RPMI8226 (cell line): ENCODE measurements around the gene TSPAN9.
A peak's percentile ranks its signal among the peaks of the same experiment; 100 is the strongest.
"Not testable (repeated sequence)": the region's sequence is repeated elsewhere in the genome, so short reads cannot be mapped to it uniquely, and the experiment has no call there.

Experiments used
- DNase-seq: peaks from one replicate; pipeline ENCODE4 v3.0.0-alpha.2; 2015

TSPAN9 gene

DNA sequence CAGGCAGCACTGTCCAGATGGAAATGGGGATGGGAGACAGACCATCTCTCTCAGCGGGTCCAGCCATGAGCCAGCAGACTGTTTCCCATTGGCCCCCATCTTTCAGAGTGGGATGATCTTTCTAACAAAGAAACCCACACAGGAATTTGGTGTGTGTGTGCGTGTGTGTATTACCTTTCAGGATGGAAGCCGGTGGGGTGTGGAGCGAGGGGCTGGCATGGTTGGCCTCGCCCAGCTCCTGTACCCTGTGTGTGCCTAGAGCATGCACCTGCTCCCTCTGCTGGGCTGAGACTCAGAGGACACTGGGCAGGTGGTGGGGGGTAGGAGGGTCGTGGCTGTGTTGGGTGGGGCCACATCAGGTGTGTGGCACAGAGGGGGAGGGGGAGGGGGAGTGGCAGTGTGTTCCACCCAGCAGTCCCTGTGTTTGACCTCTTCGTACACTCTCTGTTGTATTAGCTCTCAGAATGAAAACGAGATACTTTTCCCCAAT is 33.0 kb upstream of the TSPAN9 start:
- DNase-seq: no peak

DNA sequence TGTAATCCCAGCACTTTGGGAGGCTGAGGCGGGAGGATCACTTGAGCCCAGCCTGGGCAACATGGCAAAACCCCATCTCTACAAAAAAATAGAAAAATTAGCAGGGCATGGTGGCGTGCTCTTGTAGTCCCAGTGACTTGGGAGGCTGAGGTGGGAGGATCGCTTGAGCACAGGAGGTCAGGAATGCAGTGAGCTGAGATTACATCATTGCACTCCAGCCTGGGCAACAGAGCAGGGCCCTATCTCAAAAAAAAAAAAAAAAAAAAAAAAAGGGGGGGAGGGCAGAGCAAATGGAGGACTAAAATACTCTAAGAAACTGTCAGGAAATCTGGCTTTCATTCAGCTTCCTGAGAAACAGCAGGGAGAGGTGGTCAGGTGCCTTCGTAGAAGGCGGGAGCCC is 31.7 kb upstream of the TSPAN9 start:
- no peak for DNase-seq

DNA sequence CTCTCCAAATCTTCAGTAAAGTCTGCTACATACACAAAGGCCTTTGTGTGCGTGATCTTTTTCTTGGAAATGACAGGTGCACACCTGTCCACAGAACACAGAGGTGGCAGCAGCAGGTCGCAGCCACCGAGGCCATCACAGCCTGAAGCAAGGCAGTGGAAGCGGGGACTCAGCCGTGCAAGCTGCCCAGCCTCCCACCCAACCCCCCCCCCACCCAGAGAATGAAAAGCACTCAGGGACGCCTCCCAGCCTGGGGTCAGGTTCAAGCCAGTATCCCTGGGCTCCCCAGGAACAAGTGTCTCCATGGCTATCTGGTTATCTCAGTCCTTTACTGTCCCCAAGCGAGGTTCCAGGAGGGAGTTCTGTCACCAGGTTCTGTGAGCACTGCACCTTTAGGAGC is 31.2 kb upstream of the TSPAN9 start:
- no peak for DNase-seq

DNA sequence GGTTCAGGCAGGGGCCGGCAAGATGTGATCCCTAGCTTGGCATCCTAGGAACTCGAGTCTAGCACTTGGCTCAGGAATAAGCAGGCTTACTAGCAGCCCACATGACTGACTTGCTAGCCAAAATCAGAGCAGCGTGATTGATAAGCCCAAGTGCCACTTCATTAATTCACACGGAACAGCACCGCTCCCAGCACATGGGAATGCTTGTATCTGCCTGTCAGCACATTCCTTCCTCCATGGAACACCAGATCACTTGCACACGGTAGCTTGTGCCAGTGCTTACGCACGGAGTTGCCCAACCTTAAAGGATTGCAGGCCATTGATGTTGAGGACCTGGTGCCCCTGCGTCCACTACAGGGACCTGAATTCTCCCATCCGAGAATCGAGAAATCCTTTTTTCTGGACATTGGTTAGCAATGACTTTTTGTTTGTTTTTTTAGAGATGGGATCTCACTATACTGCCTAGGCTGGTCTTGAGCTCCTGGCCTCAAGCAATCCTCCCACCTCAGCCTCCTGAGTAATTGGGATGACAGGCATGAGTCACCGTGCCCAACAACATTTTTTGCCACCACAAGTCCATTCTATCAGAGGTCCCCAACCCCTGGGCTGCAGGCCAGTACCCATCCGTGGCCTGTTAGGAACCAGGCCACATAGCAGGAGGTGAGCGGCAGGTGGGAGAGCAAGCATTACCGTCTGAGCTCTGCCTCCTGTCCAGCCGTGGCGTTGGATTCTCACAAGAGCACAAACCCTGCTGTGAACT is 30.6 kb upstream of the TSPAN9 start:
- DNase-seq: no peak

DNA sequence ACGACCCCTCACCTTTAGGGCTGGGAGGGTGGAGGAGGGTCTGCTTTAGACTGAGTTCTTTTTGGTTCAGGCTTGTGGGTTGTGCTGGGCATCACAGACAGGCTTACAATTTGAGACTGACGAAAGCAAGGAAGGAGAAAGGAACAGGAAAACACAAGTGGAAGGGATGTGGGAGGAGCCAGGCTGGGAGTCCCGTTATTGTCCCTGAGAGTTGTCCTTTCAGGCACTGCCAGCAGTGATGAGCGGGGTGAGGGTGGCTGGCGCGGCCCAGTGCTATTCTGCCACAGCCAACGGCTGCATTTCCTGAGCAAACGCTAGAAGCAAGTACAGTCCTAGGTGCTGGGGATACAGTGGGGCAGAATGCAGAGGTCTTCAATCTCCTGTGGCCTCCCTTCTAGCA is 29.2 kb upstream of the TSPAN9 start:
- DNase-seq: no peak

DNA sequence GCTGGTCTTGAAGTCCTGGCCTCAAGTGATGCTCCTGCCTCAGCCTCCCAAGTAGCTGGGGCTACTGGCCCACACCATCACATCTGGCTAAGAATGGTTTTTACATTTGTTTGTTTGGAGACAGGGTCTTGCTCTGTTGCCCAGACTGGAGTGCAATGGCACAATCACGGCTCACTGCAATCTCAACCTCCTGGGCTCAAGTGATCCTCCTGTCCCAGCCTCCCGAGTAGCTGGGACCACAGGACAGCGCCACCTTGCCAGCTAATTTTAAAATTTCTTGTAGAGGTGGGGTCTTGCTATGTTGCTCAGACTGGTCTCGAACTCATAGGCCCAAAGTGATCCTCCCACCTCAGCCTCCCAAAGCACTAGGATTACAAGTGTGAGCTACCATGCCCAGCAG is 28.6 kb upstream of the TSPAN9 start:
- no peak for DNase-seq

DNA sequence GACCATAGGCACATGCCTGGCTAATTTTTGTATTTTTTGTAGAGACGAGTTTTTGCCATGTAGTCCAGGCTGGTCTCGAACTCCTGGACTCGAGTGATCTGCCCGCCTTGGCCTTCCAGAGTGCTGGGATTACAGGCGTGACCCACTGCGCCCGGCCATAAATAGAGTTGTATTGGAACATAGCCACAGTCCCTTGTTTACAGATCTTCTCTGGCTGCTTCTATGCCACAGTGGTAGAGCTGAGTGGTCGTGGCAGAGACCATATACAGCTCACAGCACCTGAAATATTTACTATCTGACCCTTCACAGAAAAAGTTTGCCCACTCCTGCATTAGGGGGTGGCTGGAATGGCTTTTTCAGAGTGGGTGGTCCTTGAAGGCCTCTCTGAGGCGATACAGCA is 28.0 kb upstream of the TSPAN9 start:
- DNase-seq: no peak

DNA sequence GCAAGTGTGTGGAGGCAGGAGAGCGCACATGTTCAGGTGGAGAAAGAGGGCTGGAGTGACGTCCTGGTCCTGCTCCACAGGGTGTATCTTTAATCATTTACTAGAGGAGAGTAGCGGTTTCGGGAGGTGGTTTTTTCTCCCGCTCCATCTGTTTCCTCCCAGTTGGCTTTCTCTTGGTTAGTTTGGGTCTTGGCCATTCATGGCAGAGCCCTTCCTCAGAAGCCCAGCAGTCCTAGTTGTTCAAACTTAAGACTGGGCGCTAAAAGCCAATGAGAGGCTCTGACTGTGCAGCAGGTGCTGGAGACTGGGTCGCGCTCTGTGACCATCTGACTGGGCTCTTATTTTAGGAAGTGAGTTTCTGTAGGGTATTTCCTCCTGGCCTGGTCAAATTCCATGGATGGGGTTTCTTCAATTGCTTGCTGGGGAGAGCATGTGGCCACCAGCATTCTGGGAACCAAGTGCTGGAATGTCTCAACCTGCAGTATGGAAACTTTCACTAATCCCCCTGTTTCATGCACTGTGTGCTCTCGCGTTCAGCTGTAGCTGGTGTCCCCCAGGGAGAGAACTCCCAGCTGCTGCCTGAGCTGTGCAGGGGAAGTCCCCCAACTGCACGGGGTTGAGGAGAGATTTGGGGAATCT is 27.4 kb upstream of the TSPAN9 start:
- DNase-seq: no peak

DNA sequence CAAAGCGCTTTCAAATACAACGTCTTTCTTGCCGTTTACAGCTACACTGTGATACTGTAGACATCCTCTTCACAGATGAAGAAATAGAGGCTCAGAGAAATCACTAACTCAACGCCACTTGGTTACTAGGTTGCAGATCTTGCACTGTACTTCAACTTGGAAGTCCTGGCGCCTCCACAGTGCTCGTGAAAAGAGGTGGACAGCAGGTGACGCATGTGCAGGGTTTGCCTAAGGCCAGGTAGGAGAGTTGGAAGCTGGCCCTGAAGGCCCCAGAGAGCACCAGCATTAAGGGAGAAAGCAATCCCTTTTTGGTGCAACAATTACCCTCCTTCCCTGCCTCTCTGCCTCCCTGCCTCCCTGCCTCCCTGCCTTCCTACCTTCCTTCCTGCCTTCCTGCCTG is 22.8 kb upstream of the TSPAN9 start:
- no peak for DNase-seq

DNA sequence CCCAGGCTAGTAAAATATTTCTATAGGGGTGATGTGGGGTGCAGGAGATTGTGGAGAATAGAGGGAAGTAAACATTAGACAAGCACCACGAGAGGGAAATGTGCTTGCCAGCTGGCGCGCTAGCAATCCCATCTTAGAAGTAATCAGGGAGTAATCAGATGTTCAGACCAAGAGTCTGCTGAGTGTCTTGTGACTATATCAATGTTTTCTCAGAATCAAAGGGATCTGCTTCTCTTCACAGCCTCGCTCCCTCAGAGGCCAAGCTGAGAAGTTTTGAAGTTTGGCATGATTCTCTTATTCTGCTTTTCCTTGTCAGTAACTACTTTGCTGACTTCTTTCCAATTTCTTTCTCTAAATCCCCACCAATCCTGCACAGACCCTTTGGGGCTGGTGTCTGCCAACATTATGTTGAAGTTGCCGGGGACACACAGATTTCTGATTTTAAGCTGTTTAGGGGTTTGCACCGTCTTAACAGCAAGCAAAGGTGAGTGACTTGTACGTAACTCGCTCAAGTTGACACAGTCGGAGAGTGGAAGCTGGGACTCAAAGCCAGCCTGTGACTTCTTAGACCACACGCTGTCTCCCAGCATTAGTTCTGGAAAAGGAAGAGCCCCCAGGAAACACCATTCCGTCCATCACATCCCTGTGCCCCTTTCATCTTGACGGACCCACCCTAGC is 22.0 kb upstream of the TSPAN9 start:
- DNase-seq: no peak

DNA sequence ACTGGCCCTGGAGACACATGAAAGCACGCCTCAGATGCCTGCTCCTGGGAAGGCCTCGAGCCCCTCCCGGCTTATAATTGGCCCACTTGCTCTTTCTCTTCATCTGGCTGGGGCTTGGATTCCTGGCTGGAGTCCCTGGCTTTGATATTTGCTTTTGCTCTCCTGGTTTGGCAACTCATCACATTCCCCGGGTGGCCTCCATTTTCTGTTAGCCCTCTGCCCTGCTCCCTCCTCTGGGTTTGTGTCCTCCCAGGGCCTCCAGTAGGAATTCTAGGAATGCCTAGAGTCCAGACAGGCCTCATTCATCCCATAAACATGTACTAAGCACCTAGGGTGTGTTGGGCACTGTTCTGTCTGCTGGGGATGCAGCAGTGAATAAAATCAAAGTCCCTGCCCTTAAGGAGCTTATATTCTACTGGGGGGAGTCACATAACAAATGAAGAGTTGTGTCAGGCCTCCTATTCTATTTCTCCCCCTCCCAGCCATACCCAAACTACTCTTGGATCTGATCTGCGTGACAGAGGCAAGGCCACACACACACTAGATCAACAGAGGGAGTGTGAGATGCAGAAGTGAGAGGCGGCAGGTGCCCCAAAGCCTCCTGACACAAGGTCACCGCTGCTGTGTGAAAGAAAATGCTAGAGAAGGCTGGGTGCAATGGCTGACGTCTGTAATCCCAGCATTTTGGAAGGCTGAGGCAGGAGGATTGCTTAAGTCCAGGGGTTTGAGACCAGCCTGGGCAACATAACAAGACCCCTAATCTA is 21.3 kb upstream of the TSPAN9 start:
- DNase-seq: no peak

DNA sequence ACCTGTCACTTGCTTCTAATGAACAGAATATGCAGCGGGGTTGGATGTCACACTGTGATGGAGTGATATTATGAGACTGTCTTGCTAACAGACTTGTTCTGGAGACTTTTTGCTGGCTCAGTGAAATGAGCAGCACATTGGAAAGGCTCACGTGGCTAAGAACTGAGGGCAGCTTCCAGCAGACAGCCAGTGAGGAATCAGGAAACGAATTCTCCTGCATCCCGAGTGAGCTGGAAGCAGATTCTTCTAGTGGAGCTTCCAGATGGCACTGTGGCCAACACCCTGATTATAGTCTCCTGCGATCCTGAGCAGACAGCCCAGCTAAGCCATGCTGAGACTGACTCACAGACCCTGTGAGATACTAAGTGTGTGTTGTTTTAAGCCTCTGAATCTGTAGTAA is 16.1 kb upstream of the TSPAN9 start:
- no peak for DNase-seq

DNA sequence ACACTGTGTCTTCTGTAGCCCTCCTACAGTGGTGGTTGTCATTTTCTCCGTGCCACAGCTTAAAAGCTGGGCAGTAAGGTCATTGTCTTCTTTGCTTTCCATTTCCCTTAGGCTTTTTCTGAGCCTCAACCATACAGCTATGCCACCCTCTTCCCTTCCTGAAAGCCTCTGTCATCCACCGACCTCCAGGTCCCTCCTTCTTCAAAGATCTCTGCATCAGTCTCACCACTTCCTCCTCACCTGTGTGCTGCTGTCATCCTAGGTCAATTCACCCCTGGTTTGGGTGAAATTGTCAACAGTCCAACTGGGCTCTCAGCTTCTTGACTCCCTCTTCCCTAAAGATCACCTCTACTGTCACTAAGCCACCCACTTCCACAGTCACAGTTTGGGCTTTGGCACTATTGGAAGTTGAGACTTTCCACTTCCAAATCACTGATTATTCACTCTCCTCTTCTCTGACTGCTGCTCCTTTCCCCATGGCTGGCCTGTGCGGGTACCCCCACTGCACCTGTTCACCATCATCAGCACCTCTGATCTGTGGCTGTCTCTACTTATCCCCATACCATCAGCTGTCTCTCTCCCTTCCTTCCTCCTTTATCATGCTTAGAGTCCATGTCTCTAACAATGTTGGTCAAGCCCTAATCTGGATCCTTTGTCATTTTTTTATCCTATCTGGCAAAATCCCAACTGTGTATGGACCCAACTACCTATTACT is 15.5 kb upstream of the TSPAN9 start:
- DNase-seq: no peak

DNA sequence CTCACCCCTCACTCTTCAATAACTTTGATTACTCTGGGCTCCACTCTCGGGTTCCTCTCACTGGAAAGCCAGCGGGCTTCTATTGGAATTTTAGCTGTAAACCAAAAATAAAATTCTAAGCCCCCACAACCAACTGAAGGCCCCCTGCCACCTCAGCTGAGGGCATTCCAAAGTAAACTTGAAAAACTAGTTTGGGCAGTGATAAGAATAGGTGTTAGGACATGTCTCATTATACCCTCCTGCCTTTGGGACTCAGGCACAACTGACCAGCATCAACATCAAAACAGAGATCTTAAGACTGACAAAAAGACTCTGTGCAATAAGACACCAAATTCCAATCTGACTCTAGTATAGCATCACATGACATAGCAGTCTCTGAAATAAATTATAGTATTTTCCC is 11.9 kb upstream of the TSPAN9 start:
- no peak for DNase-seq

DNA sequence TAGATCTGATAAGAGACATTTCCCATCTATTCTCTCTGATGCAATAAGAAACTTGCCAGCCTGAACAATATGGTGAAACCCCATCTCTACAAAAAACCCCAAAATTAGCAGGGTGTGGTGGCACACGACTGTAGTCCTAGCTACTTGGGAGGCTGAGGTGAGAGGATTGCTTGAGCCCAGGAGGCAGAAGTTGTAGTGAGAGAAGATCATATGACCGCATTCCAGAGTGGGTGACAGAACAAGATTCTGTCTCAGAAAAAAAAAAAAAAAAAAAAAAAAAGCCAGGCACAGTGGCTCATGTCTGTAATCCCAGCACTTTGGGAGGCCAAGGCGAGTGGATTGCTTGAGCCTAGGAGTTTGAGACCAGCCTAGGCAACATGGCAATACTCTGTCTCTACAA is 11.3 kb upstream of the TSPAN9 start:
- not testable (repeated sequence) for DNase-seq

DNA sequence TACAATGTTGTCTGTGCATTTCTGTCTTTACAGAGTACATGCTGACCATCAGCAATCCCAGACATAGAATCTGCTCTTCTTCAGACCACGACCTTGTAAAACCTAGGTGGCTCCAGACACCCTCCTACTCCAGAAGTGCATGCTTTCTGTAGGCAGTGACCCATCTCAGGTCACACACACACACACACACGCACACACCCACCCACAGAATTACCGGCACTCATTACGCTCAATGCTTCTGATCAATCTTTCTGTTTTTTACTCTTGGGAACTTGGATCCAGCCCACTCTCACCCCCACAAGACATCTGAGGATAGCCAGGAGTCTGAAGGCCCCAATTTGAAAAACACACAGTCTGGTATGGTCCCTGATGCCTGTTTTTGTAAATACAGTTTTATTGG is 7.5 kb upstream of the TSPAN9 start:
- no peak for DNase-seq

DNA sequence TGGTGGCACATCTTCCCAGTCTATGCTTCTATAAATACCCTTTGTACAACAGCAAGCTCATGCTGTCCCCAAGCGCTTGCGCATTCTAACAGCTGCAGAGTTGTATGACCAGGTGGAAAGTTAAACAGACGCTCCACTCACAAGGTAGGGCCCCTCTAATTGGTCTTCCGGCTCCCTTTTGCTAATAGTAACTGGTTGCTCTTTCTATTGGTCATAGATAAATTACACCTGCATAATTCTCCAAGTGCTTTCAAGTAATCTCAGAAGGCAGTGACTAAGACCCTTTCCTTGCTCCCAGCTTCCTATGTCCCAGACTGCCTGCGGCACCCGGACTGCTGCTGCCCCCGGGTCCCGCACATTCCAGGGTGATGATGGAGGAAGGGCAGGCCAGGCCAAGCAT is 6.1 kb upstream of the TSPAN9 start:
- DNase-seq: no peak

DNA sequence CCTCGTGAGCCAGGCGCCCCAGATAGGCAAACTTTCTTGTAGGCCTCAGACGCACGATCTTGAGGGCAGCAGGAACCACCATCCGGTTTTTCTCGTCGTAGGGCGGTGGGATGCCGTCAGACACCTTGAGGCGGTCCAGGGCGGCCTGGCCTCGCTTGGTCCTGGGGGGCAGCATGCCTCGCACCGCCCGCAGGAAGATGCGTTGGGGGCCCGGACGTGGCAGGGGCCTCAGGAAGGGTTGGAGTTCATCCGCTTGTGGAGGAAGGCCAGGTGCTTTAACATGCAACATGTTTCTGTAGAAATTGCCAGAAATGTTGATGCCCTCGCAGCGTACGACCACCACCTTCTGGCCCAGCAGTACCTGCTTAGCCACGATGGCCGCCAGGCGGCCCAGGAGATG is 5.5 kb upstream of the TSPAN9 start:
- no peak for DNase-seq

DNA sequence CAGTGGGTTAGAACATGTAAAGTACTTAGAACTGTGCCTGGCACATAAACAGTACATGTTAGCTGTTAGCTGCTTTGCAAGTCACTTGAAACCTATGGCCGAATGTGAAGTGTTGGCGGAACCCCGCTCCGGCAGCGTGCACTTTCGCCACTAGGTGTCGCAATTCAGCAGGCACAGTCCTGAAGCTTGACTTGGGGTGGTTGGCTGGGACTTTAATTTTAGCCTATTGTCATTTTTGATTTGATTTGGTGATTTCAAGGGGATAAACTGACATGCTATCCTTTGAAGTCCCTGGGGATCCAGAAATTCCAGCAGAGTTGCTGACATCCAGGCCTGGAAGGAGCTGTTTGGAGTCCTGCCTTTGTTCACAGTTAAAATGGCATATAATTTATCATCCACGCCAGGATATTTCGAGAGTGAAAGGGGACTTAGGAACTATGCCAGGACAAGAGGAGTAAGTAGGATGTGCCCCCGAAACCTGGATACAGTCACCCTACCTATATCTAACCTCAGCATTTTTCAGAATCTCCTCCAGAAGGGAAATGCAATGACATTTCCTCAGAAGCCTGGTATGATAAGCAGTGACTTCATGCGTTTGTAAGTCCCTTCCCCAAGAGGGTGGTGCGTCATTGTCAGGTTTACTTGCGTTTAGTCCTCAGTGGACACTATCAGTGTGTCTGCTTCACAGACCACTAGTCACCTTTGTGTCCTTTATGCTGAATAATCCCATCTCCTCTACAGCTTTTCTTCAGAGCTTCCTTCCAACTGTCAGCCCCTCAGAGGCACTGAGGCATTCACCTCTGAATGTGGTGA is 3.5 kb upstream of the TSPAN9 start:
- DNase-seq: peak; percentile 85

DNA sequence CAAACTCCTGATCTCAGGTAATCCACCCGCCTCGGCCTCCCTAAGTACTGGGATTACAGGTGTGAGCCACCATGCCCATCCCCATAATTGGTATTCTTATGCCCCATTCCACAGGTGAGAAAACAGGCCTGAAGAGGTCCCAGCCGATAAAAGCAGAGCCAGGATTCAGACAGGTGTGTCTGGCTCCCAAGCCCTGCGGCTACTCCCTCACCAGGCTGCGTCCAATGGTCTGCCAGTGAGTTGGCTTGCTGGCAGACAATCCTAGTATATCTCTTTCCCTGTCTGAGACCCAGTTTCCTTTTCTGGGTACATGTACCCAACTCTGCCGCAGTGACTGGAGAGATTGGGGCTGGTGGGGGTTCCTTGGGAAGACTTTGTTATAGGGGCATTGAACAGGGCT is 1.9 kb upstream of the TSPAN9 start:
- no peak for DNase-seq

DNA sequence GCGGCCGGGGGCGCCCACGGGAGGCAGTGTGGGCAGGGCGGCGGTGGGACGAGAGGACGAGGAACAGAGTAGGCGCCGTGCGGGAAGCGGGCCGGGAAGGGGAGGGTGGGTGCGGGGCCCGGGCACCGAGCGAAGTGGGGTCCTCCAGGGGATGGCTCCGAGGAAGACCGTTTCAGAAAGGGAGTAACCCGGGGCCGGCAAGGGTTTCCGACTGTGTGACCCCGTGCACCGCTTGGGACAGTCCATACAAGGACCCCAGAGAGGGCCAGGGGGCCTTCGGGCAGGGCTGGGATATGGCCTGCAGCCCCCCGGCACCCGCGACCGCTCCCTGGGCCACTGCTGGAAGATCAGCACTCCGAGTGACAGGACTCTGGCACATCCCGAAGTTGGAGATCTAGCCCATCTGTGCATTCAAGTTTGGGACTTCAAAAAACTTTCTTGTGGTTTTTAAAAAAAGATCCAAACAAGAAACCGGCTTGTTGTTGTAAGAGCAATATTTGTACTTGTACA is 448 bp downstream of the TSPAN9 start:
- DNase-seq: no peak
